Adrenal gland (tissue), 5 donors: Measurements from ENCODE around the gene CD300LB.

Source experiments
- CTCF ChIP-seq, 6 experiments: fragments of 450-650 bp in 4 of 6; fragments of 200-600 bp in 2 of 6; sonication (generic) in 1 of 6; IDR thresholded peaks; 1 replicate in 5 of 6; 2 replicates in 1 of 6; pipeline versions ENCODE4 v1.5.1 to v1.8.0; 2016 to 2021; ENCODE audit warnings: antibody characterized with exemption in 6 of 6, mild to moderate bottlenecking in 2 of 6, moderate library complexity in 1 of 6
- POLR2A ChIP-seq, 2 donors: fragments of 450-650 bp; IDR thresholded peaks; one replicate each; pipeline ENCODE4 v1.6.1; 2017; ENCODE audit warnings: antibody characterized with exemption in 2 of 2, mild to moderate bottlenecking in 2 of 2, moderate library complexity in 1 of 2
- donor health status: DM: no; HTN: no; CAD: no.

GRCh38 chr17:74471341-74471740 lies 59.9 kb downstream of the CD300LB start:
- no peak for TF ChIP-seq CTCF (IDR thresholded peaks at IDR 0.05)
- TF ChIP-seq POLR2A (IDR thresholded peaks at IDR 0.05), result no peak
